ENCODE results near the gene POLE2.
"Not testable (repeated sequence)": the region's sequence is repeated elsewhere in the genome, so short reads cannot be mapped to it uniquely, and the experiment has no call there.

Gene POLE2

GRCh38 chr14:49620182-49621113 is 67.6 kb downstream of the POLE2 start, which contains the start of the genes MGAT2 and RPL36AL:
Gene MGAT2, plus strand, starts transcription at chr14:49620799. Its CDS starts 470 bp downstream, at chr14:49621269.
Gene RPL36AL, minus strand, starts transcription at chr14:49620626. Its CDS starts 1,522 bp downstream, at chr14:49619104.
- peak; percentile 85 to 87 for DNase-seq (ENCODE audit: extremely low read depth in 1 of 2, low read depth in 1 of 2)

DNA sequence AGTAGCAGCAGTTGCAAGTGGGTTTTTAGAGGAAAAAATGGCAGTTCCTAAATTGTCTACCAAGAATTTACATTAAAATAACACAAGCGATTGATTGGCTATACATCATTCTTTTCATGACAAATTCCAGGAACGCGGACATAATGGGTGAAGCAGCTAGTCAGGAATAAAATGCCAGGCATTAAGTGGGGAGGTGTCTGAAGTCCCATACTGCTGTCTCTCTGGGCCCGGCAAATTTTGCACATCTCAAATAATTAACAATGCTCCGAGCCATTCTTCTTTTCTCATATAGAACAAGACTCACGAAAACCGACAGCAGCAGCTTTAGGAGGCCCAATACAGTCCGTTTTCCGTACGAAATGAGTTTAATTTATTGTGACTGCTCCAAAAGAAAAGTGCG is 68.3 kb downstream of the POLE2 start:
- DNase-seq (ENCODE audit: extremely low read depth in 1 of 2, low read depth in 1 of 2), result no peak

DNA sequence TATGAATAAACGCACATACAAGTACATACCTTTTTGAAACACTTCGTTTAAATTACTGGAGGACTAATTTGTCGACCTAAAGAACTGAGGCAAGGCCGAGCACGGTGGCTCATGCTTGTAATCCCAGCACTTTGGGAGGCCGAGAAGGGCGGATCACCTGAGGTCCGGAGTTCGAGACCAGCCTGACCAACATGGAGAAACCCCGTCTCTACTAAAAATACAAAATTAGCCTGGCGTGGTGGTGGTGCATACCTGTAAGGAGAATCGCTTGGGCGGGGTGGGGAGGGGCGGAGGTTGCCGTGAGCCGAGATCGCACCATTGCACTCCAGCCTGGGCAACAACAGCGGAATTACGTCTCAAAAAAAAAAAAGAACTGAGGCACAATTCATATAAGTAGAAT is 68.7 kb downstream of the POLE2 start:
- DNase-seq (ENCODE audit: extremely low read depth in 1 of 2, low read depth in 1 of 2), result not testable (repeated sequence)

GRCh38 chr14:49617852-49618519 is 70.0 kb downstream of the POLE2 start:
- no peak for DNase-seq (ENCODE audit: extremely low read depth in 1 of 2, low read depth in 1 of 2)

DNA sequence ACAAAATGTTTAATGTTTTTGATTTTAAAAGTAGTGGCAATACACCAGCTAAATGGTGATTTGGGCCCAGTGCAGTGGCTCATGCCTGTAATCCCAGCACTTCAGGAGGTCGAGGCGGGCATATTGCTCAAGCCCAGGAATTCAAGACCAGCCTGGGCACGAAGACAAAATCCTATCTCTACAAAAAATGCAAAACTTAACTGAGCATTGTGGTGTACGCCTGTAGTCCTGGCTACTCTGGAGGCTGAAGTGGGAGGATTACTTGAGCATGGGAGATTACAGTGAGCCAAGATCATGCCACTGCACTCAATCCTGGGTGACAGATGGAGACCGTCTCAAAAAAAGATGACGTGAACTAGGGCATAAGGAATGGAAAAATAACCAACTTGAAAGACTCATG is 72.2 kb downstream of the POLE2 start:
- DNase-seq (ENCODE audit: extremely low read depth in 1 of 2, low read depth in 1 of 2), result no peak

DNA sequence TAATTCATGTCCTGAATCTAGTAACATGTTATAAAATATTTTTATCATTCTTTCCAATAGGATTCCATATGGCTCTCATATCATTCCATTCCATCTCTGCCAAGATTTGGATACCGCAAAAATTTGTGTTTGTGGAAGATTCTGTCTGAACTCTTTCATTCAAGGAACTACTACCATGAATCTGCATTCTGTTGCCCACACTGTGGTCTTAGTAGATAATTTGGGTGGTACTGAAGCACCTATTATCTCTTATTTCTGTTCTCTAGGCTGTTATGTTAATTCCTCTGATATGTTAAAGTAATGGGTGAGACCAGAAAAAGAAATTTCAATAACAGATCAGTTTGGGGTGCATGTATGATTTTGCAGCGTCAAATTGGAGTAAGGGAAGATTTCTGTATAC is 73.8 kb downstream of the POLE2 start:
- DNase-seq (ENCODE audit: extremely low read depth in 1 of 2, low read depth in 1 of 2), result no peak

DNA sequence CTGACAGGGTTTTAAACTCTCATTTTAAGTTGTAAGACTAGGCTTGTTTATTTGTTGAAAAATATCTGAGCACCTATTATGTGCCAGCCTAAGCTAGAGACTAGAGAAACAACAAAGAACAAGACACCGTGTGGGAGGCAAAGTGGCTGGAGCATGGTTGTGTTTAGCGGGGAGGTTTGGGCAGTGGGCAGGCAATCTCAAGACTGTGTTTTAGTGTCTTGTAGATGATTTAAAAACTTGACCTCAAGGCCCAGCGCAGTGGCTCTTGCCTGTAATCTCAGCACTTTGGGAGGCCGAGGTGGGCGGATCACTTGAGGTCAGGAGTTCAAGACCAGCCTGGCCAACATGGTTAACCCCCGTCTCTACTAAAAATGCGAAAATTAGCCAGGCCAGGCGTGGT is 75.3 kb downstream of the POLE2 start:
- DNase-seq (ENCODE audit: extremely low read depth in 1 of 2, low read depth in 1 of 2), result no peak

DNA sequence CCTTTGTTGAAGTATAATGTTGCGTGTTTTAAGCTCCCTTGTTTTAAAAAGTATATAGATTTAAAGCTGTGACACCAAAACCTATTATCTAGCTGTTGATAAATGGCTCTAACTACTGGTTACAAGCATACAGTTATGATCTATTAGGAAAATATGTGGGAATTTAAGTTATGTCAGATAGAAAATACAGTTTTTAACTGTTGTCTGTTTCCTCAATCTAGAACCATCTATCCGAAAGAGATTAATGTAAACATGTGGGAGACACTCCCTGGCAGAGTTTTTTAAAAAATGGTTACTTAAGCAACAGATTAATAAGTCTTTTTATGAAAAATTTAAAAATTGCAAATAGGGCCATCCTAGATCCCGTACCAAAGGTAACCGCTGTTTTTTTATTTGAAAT is 75.8 kb downstream of the POLE2 start:
- DNase-seq (ENCODE audit: extremely low read depth in 1 of 2, low read depth in 1 of 2), result no peak

DNA sequence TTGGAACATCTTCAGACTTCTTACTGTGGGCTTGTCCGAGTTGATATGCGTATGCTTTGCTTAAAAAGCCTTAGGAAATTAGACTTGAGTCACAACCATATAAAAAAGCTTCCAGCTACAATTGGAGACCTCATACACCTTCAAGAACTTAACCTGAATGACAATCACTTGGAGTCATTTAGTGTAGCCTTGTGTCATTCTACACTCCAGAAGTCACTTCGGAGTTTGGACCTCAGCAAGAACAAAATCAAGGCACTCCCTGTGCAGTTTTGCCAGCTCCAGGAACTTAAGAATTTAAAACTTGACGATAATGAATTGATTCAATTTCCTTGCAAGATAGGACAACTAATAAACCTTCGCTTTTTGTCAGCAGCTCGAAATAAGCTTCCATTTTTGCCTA is 80.4 kb downstream of the POLE2 start:
- DNase-seq (ENCODE audit: extremely low read depth in 1 of 2, low read depth in 1 of 2), result no peak

GRCh38 chr14:49598485-49599300 is 89.3 kb downstream of the POLE2 start, which contains the start of gene LRR1:
Gene LRR1, plus strand, starts transcription at chr14:49598940. Its CDS starts 81 bp downstream, at chr14:49599021.
- peak; percentile 57 to 78 for DNase-seq (ENCODE audit: extremely low read depth in 1 of 2, low read depth in 1 of 2)

DNA sequence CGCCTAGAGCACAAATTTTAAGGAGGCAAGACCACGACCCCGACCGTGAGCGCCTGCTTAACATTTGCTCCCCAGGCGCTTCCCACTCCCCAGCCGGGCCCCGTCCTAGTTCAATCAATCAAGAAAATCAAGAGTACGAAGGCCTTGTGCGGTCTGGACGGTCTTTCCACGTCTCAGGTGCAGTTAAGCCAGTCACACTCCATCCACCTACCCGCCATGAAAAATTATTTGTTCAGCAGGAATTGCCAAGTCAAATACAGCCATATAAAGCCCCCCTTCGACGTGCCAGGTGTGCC is 89.9 kb downstream of the POLE2 start:
- no peak for DNase-seq (ENCODE audit: extremely low read depth in 1 of 2, low read depth in 1 of 2)

DNA sequence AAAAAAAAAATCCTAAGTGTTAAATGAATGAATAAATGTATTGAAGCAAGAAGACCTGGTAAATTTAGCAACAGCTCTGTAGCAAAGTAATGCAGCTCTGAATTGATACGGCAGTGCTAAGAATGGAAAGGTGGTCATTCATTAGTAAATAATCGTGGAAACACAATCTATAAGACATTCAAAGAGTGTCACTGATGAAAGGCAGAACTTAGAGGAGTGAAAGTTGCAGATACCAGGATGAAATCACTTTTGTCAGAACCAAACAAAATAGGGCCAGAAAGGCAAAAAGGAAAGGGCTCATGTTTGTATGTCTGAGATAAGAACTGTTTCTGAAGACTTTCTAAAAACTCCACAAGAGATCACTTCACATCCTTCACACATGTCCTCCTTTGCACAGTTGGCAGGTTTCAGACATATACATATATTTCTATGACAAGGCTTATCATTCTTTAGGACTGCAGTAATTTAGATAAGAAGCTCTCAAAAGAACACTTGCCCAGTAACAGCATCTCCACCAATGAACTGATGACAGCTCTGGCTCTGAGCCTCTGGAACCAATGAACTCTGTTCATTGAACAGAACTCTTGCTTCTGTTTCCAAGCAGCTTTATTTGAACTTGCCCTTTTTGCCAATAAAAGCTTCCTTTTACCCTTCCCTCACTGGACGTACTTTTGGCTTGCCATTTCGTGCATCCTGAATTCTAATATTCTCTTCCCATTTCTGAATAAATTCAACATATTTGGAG is 93.5 kb downstream of the POLE2 start:
- DNase-seq (ENCODE audit: extremely low read depth in 1 of 2, low read depth in 1 of 2), result no peak

All from activated CD8-positive, alpha-beta memory T cell treated with anti-CD3 and anti-CD28 coated beads for 1 hour (primary cell).